Uterus (tissue), 2 donors: ENCODE results near the gene IRAK3.
"Not testable (repeated sequence)": the region's sequence is repeated elsewhere in the genome, so short reads cannot be mapped to it uniquely, and the experiment has no call there.

ENCODE experiments used
- POLR2A ChIP-seq, 2 donors: fragments of 450-650 bp; IDR thresholded peaks; one replicate each; pipeline ENCODE4 v1.6.1; 2016; ENCODE audit warnings: antibody characterized with exemption in 2 of 2, mild to moderate bottlenecking in 1 of 2, moderate library complexity in 1 of 2
- TF ChIP-seq, protein P1 (sequence below), 4 experiments: fragments of 200-600 bp in 2 of 4; fragments of 450-650 bp in 2 of 4; sonication (generic) in 2 of 4; IDR thresholded peaks; one replicate each; pipeline ENCODE4 v1.5.1; 2016 to 2019; ENCODE audit warnings: antibody characterized with exemption in 4 of 4, mild to moderate bottlenecking in 2 of 4, moderate library complexity in 1 of 4

DNA sequence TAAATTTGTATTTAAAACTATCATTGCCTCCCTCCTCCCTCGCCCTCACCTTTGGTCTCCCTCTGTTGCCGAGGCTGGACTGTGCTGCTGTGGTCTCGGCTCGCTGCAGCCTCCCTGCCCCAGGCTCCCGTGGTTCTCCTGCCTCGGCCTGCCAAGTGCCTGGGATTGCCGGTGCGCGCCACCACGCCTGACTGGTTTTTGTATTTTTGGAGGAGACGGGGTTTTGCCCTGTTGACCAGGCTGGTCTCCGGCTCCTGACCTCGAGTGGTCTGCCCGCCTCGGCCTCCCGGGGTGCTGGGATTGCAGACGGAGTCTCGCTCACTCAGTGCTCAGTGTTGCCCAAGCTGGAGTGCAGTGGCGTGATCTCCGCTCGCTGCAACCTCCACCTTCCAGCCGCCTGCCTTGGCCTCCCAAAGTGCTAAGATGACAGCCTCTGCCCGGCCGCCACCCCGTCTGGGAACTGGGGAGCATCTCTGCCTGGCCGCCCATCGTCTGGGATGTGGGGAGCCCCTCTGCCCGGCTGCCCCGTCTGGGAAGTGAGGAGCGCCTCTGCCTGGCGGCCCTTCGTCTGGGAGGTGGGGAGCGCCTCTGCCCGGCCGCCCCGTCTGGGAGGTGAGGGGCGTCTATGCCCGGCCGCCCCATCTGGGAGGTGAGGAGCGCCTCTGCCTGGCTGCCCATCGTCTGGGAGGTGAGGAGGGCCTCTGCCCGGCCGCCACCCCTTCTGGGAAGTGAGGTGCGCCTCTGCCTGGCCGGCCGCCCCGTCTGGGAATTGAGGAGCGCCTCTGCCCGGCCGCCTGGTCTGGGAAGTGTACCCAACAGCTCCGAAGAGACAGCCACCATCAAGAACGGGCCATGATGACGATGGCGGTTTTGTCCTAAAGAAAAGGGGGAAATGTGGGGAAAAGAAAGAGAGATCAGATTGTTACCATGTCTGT is 14.4 kb upstream of the IRAK3 start:
- TF ChIP-seq, protein P1, sequence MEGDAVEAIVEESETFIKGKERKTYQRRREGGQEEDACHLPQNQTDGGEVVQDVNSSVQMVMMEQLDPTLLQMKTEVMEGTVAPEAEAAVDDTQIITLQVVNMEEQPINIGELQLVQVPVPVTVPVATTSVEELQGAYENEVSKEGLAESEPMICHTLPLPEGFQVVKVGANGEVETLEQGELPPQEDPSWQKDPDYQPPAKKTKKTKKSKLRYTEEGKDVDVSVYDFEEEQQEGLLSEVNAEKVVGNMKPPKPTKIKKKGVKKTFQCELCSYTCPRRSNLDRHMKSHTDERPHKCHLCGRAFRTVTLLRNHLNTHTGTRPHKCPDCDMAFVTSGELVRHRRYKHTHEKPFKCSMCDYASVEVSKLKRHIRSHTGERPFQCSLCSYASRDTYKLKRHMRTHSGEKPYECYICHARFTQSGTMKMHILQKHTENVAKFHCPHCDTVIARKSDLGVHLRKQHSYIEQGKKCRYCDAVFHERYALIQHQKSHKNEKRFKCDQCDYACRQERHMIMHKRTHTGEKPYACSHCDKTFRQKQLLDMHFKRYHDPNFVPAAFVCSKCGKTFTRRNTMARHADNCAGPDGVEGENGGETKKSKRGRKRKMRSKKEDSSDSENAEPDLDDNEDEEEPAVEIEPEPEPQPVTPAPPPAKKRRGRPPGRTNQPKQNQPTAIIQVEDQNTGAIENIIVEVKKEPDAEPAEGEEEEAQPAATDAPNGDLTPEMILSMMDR (IDR thresholded peaks at IDR 0.05) = not testable (repeated sequence)
- TF ChIP-seq POLR2A (IDR thresholded peaks at IDR 0.05) = not testable (repeated sequence)
